Retina (tissue), 1 donor: ENCODE measurements around the gene ARL6IP4.
A peak's percentile ranks its signal among the peaks of the same experiment; 100 is the strongest.

Source experiments
- DNase-seq: peaks from one replicate; pipeline ENCODE4 v3.0.0-alpha.2; 2016

ARL6IP4 gene

DNA sequence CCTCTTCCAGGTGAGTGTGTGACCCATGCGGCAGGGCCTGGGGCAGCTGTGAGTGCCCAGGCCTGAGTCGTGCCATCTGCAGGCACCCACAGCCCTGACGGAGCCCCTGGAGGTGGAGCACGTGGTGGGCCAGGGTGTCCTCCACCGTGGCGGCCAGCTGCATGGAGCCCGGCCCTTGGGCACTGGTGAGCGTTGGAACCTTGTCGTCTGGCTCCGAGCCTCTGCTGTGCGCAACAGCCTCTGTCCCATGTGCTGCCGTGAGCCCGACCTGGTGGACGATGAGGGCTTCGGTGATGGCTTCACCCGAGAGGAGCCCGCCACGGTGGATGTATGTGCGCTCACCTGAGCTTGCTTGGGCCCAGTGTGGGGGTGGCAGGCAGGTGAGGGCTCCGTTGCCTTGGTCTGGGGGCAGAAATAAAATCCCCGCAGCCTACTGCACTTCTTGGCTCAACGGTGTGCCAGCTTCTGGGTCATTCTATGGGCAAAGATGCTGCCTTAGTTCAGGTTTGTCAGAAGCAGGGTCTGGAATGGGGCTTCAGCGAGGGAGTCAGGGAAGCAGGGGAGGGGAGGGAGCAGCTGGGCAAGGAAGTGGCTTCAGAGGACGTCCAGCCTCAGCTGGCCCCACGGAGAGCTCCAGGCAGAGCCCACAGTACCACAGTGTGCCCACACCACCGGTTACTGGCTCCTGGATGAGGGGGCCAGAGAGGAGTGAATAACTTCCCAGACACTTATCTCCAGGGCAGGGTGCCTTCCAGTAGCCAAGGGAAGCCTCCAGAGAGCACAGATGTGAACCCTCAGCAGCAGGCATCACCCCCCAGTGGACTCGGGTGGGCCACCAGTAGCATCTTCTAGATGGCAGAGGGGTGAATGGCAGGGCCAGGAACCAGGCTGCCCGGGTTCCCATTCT, 1.2 kb upstream of the ARL6IP4 start:
- no peak for DNase-seq

DNA sequence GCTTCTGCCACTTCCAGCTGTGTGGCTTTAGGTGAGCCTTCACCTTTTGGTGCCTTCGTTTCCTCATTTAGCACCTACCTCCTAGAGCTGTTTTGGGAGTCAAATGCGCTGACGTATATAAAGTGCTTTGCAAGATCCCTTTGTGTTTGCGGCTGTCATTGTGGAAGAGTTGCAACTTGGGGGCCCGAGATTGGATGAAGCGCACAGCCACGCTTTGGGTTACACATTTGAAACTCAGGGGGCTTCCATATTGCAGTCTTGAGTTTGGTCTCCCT, 636 bp upstream of the ARL6IP4 start:
- no peak for DNase-seq

DNA sequence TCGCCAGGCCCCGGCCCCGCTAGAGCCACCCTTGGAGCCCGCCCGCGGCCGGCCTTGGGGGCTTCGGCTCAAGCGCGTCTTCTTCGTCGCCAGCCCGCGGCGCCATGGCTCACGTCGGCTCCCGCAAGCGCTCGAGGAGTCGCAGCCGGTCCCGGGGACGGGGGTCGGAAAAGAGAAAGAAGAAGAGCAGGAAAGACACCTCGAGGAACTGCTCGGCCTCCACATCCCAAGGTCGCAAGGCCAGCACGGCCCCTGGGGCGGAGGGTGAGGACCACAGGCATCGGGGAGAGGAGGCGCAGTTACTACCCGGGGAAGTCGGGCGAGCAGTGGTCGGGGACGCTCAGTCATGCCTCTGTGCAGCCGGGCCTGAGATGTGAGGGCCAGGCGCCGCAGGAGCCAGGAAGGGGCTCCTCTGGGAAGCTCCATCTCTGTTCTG, 573 bp downstream of the ARL6IP4 start:
- DNase-seq = peak; percentile 81

DNA sequence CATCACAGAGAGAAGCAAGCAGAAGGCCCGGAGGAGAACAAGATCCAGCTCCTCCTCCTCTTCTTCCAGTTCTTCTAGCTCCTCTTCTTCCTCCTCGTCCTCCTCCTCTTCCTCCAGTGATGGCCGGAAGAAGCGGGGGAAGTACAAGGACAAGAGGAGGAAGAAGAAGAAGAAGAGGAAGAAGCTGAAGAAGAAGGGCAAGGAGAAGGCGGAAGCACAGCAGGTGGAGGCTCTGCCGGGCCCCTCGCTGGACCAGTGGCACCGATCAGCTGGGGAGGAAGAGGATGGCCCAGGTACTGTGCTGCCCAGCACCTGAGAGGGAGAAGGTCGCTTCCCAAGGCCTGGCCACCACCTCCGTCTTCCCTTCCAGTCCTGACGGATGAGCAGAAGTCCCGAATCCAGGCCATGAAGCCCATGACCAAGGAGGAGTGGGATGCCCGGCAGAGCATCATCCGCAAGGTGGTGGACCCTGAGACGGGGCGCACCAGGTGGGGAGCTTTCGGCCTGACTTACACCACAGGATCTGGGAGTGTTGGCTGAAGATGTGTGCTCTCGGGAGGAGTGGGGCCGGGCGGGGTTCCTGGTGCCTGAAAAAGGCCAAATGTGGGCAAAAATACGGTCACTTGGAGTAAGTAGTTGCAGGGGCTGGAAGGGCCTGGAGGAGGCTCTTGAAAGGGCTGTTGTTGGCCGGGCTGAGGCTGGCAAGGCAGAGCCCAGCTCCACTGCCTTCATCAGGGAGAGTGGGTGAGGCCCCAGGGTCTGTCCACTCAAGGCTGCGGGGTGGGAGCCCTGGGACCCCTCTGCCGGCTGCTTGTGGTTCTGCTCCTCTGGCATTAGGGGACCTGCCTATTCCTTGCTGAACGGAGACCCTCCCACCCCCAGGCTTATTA, 1.4 kb downstream of the ARL6IP4 start:
- no peak for DNase-seq

DNA sequence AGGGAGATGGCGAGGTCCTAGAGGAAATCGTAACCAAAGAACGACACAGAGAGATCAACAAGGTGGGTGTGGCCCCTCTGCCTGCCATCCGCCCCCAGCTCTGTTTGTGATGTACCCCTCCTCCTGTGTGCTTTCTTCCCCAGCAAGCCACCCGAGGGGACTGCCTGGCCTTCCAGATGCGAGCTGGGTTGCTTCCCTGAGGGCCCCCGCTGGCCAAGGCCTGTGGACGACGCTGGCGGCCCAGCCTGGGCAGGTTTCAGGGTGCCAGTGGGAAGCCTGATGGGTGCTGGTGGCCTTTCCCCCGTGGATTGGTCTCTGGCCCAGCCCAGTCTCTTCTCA, 2.0 kb downstream of the ARL6IP4 start:
- no peak for DNase-seq

DNA sequence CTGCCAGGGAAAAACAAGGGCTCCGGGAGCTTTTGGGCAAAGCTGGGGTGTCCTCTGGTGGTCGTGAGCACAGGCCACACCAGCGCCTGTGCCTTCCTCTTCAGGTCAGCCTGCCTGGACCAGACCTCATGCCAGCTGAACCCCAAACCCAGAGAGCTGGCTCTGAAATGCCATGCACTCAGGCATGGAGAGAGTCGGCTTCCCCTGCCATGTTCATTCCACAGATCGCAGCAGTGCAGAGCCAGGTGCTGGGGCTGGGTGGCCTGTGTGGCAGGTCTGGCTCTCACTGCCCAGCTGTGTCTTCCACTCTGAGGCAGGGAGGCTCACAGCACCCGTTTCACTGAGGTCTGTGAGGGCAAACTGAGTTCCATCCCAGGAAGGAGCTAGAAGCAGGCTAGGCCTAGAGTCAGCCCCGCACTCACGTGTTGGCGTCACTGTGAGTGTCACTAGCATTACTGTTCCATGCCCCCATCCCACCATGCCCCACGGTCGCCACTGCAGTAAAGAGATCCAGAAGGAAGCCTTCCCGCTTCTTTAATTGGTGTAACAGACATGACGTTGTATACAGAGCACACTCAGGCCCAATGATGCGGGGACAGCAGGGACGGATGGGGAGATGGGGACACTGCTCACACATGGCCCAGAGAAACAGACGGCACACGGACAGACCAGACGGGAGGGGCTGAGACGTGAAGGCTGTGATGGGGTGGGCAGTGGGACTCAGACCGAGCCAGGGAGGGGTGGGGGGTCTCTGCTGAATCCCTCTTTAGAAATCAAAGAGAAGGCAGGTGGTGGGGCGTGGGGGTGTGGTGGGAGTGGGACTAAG, 2.7 kb downstream of the ARL6IP4 start:
- DNase-seq = no peak

DNA sequence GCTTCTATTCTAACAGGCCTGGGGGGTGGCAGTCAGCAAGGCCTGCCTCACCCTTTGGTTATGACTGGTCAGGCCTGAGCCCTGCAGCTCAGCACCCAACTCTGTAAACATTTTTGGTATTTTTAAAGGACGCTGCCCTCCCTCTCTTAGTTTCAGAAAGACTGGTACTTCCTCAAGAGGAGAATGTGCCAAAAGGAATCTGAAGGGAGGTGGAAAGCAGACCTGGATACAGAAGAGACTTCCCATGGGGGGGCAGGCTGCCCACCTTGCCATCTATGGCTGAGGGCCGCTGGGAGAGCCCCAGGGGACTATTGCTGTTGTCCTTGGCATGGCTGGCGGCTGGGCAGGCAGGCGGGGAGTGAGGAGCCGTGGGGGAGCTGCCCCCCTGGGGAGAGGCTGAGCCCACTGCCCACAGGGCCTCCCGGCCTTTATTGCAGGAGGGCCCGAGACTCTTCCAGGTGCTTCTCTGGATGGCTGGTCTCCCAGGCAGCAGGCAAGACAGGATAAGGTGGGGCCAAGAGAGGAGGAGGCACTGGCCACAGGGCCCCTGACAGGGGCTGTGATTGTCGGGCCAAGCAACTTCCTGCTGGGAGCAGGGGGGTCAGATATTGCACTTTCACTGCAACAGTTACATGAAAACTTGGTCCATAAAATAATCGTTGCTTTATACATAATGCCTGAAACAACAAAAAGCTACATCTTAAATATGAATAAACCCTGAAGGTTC, 3.5 kb downstream of the ARL6IP4 start:
- DNase-seq = no peak

DNA sequence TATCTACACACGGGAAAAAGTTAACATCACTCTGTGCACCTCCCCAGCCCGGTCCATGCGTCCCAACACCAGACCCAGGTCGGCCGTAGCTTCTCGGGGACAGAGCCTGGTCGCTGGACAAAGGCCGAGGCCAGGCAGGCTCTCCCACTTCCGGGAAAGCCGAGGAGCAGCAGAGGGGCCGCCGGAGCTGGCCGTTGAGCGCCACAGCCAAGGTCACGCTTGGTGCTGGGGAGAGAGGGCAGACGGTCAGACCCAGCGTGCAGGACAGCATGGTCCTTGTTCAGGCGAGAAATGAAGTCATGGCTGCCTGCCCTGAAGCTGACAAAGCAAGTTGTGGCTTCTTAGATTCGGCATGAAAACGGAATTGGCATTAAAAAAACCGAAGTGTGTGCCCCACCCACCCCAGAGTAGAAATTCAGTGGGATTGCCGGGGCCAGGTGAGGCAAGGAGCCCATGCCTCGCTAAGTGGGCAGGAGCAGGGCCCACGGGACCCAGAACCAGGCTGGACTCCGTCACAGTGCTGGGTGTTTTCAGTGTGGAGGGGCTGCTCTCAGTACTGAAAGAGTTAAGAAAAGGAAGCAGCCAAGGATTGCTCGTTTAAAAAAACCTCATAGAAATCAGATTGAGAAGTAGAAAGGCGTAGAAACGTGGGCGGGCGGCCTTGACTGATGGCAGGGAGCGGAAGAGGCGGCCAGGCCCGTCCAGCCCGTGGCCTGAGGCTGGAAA, 4.3 kb downstream of the ARL6IP4 start:
- DNase-seq = no peak

DNA sequence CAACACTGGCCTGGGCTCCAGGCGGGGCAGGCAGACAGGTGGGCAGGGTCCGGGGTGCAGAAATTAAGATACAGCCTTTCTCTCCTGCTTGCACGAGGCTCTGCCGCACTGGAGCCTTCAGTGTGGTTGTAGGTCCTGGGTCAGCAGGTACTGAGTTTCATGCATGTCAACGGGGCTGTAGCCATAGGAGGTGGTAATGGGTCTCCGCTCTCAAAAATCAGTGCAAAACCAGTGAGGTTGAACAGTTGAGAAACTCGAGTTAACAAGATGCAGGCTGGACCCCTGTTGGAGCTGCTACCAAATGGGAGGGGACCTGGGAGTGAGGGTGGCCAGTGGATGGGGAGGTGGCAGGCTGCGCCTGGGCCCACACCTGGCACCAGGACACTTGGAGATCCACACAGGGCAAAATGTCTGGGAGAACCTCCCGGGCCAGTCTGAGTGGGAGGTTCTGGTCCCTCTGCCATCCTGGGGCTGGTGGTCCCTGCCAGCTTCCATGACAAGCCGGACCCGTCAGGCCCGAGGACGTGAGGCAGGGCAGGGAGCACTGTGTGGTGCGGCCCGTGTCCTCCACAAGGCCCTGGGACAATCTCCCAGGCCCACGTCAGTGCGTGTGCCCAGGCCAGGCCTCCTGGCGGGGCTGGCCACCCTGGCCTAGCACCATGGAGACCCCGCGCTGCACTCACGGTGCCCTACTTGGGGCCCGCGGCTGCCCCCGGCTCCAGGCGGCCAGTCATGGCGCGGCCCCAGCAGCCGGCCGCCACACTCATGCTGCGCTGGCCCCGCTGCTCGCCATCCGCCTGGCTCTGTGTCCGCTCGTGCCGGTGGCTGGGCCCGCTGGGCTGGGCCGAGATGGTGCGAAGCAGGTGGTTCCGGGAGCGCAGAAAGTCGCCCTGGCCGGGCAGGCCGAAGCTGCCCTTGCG, 5.1 kb downstream of the ARL6IP4 start:
- no peak for DNase-seq

DNA sequence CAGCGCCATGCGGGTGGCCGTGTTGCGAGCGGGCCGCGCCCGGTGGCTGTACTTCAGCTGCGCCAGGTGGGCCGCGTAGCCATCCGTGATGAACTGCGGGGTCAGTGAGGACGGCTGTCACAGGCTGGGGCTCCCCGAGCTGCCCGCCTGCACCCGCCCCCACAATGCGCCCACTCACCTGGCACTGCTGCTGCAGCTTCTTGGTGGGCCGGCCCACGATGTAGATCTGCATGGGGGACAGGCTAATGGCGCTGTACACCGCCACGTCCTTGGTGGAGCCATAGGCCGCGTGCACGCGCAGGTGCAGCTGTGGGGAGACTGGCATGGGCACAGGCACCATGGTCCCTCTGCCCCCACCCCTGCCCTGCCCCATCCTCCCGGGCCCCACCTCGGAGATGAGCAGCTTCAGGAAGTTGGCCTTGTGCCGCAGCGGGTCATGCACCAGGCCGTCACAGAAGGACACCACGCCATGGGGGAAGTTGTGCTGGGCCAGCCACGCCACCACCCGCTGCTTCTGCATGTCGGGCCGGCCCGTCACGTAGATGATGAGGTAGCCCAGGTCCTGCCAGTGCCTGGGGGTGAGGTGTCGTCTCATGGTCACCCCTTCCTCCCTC, 5.9 kb downstream of the ARL6IP4 start:
- DNase-seq = no peak

DNA sequence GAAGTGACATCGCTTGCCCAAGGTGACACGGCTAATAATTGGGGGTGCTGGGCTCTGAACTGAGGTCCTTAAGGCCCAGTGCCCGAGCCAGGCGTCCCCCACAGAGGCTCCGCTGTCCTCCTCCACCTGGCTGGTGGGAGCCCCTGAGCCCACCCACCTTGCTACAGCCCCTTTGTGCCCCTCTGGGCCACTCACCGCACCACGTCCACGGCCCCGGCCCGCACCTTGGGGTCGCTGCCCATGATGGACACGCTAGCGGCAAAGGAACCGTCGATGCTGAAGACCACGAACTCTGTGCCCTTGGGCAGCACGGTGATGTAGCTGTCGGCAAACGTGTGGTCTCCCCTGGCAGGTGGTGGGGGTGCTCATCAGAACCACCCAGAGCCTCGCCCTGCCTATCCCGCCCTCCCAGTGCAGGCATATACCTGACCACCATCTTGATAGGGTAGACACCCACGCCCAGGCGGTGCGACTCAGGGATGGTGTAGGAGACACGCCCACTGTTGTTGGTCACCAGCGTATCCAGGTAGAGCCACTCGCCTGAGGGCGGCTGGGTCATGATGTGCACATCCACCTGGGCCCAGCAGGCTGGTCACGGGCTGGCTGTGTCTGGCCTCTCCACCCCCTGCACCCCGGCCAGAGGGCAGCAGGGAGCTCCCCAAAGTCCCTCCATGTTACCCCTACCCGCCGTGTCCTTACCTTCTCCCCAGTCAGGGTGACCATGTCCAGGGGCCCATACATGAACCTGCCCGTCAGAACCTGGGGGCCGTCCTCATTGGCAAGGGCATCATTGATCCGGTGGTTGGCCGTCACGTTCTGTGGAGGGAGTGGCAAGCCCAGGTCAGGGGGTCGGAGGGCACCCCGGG, 6.8 kb downstream of the ARL6IP4 start:
- DNase-seq = no peak

DNA sequence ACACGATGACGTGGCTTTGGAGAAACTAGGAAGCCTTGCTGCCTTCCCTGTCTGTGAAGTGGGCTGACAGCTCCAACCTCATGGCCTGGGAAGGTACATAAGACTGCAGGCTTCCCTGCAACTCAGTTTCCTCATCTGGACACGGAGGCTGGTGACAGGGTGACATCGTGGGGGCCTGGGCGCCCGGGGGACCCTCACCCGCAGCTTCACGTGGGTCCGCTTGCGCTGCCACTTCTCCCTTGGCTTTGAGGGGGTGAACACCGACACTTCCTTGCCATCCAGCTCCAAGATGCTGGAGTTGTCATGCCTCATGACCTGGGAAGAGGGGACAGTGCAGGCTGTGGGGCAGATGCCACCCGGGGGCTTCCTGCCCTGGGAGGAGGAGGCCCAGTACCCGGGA, 7.6 kb downstream of the ARL6IP4 start:
- DNase-seq = no peak

DNA sequence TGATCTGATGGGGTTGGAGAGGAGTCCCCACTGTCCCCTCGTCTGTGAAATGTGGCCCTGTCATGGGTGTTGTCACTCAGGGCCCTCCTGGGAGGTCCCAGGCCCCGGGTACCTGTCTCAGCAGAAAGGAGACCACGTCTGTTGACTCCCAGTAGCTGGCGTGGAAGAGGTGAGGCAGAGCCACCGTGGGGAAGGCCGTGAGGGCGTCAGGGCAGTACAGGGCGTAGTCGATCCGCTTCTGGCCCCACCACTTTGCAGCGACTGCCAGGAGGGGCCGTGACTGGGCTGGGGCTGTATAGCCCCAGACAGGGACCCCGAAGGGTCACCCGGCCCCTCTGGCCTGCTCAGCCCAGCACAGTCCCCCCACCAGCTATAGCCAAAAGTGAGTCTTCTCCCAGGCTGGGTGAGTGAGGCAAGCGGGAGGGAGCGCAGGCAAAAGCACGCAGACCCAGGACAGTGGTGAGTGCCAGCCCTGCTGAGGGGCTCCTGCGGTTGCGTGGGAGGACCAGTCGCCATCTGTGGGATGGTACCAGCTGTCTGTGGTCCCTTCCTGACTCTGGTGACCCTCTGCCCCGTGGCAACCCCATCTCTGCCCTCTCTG, 8.2 kb downstream of the ARL6IP4 start:
- no peak for DNase-seq

DNA sequence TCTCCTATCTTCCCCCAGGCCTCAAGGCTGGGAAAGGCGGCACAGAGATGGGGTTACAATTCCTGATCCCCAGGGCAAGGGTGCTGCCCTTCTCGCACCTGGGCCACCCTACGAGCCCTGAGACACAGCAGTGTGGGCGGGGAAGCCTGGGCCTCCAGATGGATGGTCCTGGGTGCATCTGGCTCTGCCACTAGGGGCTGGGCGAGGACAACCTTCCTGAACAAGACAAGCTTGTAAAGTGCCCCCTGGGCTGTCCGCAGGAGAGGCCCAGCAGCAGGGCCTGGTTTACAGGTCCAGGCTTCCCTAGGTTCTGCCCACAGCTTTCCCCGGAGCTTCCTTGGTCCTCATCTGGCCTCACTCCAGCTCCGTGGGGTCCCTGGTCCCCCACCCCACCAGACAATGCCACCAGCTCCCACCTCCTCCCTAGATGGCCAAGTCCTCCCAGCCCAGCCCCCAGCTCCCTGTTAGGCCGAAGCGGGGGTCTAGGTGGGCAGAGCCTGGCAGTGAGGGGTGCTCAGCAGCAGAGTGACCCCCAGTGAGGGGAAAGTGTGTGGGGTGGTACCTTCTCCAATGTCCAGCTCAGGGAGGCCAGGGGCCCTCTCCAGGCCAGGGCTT, 8.9 kb downstream of the ARL6IP4 start:
- no peak for DNase-seq

DNA sequence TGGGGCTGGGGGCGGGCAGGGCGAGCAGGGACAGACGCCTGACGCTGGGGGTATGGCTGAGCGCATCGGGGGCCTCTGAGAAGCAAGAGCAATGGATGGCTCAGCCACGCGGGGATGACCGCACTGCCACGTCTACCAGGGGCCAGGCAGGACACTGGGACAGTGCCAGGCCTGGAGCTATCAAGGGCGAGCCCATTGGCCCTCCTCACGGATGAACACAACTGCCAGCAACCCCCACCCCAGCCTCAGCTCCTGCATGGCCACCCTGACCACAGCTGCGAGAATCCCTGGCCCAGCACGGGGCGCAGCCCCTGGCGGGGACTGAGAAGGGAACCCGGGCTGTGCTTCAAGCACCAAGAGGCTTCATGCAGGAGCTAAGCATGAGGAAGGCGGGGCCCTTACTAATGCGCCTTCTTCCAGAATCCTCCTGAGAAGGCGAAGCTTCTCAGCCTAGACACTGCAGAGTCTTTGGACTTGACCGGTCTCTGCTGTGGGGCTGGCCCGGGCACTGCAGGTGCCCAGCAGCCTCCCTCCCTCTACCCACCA, 9.5 kb downstream of the ARL6IP4 start:
- DNase-seq = no peak

DNA sequence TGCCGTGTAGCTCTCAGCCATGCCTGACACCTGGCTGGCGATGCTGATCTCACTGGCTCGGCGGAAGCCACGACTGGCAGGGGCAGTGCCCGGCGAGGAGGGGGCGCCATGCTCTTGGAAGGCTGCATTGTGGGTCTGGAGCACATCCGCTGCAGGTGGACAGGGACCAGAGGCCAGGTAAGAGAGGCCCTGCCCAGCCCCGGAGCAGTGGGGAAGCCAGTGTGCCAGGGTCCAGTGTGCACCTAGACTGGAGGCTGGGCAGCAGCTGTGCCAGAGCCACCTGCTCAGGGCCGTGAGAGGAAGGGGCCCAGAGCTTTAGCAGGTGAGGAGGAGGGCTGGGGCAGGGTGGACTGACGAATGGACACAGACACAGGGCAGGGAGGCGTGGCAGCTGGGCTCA, 10.1 kb downstream of the ARL6IP4 start:
- DNase-seq = no peak

DNA sequence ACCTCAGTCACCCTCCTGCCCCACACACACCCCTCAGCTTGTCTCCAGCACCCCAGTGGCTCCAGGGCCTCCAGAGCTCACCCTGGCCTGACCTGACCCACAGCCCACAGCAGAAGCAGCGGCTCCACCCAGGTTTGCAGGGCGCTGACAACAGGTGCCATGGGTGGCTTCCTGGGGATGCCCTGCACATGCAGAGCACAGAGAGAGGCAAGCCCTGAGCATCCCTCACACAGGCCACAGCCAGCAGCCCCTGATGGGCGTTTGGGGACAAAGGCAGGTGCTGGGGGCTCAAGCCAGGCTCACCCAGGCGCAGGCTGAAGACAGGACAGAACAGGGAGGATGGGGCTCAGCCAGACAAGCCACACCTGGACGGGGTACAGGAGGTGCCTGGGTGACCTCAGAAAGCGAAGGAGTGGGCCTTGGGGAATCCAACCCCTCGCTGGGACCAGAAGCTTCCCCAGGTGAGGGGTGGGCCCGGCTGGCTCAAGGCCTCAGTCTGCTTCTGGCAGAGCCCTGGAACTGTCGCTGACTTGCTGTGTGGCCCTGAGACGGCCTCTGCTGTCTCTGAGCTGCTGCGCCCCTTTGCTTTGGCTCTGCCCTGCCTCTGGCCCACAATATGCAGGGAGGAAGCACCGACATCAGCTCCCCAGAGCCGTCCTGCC, 10.6 kb downstream of the ARL6IP4 start:
- no peak for DNase-seq
